Peyer's patch (tissue), 4 donors: ENCODE data around the gene SAMD11.

ENCODE experiments used
- POLR2A ChIP-seq, 2 donors: fragments of 450-650 bp; IDR thresholded peaks; one replicate each; pipeline ENCODE4 v1.5.1; 2017; ENCODE audit warnings: antibody characterized with exemption in 2 of 2, mild to moderate bottlenecking in 2 of 2, moderate library complexity in 2 of 2
- TF ChIP-seq, protein P1 (sequence below), 6 experiments: fragments of 450-650 bp in 4 of 6; fragments of 200-600 bp in 2 of 6; sonication (generic) in 1 of 6; IDR thresholded peaks; one replicate each; pipeline ENCODE4 v1.5.1; 2017 to 2019; ENCODE audit warnings: antibody characterized with exemption in 6 of 6, mild to moderate bottlenecking in 3 of 6, moderate library complexity in 1 of 6

DNA sequence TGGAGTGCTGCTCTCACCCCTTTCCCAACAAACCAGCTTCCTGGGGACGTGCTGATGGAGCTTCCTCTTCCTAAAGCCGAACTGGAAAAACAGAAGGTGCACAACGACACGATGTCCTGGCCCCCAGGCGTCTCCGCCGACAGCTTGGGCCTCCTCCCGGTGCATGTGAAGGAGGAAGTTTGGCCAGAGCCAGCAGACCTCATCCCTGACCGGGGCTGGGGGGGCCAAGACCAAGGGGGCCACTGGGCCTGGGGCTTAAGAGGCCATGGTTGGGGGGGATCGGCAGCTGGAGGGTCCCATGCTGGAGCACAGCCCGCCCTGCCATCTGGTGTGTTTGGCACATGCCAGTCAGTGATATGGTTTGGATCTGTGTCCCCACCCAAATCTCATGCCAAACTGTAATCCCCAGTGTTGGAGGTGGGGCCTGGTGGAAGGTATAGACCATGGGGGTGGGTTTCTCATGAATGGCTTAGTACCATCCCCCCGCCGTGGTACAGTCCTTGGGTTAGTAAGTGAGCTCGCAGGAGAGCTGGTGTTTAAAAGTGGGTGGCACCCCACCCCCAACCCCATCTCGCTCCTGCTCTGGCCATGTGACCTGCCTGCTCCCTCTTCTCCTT lies 69.8 kb downstream of the SAMD11 start:
- TF ChIP-seq, protein P1, sequence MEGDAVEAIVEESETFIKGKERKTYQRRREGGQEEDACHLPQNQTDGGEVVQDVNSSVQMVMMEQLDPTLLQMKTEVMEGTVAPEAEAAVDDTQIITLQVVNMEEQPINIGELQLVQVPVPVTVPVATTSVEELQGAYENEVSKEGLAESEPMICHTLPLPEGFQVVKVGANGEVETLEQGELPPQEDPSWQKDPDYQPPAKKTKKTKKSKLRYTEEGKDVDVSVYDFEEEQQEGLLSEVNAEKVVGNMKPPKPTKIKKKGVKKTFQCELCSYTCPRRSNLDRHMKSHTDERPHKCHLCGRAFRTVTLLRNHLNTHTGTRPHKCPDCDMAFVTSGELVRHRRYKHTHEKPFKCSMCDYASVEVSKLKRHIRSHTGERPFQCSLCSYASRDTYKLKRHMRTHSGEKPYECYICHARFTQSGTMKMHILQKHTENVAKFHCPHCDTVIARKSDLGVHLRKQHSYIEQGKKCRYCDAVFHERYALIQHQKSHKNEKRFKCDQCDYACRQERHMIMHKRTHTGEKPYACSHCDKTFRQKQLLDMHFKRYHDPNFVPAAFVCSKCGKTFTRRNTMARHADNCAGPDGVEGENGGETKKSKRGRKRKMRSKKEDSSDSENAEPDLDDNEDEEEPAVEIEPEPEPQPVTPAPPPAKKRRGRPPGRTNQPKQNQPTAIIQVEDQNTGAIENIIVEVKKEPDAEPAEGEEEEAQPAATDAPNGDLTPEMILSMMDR (IDR thresholded peaks at IDR 0.05) = no peak
- TF ChIP-seq POLR2A (IDR thresholded peaks at IDR 0.05) = no peak
